ENCODE data around the gene CMSS1.

DNA sequence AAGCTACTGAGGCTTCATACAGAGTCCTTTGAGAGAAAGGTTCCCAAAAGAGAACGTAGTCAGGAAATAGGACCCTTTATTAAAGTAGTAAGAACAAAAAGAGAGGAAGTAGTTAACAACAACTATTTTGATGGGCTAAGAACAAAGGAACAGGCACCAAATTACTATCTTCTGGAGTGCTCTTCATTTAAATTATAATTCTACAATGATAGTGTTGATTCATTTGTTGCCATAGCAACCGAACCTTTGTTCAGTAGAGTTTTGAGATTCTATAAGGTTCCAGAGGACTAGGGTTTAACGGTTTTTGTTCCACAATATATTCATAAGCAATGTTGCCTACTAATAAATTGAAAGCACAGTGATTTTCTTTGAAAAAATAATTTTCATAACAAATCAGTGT, 78.8 kb downstream of the CMSS1 start:
- TF ChIP-seq, protein P1, sequence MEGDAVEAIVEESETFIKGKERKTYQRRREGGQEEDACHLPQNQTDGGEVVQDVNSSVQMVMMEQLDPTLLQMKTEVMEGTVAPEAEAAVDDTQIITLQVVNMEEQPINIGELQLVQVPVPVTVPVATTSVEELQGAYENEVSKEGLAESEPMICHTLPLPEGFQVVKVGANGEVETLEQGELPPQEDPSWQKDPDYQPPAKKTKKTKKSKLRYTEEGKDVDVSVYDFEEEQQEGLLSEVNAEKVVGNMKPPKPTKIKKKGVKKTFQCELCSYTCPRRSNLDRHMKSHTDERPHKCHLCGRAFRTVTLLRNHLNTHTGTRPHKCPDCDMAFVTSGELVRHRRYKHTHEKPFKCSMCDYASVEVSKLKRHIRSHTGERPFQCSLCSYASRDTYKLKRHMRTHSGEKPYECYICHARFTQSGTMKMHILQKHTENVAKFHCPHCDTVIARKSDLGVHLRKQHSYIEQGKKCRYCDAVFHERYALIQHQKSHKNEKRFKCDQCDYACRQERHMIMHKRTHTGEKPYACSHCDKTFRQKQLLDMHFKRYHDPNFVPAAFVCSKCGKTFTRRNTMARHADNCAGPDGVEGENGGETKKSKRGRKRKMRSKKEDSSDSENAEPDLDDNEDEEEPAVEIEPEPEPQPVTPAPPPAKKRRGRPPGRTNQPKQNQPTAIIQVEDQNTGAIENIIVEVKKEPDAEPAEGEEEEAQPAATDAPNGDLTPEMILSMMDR (IDR thresholded peaks at IDR 0.05): no peak
- TF ChIP-seq POLR2A (IDR thresholded peaks at IDR 0.05; ENCODE audit: low read length): no peak
- TF ChIP-seq, protein P2, sequence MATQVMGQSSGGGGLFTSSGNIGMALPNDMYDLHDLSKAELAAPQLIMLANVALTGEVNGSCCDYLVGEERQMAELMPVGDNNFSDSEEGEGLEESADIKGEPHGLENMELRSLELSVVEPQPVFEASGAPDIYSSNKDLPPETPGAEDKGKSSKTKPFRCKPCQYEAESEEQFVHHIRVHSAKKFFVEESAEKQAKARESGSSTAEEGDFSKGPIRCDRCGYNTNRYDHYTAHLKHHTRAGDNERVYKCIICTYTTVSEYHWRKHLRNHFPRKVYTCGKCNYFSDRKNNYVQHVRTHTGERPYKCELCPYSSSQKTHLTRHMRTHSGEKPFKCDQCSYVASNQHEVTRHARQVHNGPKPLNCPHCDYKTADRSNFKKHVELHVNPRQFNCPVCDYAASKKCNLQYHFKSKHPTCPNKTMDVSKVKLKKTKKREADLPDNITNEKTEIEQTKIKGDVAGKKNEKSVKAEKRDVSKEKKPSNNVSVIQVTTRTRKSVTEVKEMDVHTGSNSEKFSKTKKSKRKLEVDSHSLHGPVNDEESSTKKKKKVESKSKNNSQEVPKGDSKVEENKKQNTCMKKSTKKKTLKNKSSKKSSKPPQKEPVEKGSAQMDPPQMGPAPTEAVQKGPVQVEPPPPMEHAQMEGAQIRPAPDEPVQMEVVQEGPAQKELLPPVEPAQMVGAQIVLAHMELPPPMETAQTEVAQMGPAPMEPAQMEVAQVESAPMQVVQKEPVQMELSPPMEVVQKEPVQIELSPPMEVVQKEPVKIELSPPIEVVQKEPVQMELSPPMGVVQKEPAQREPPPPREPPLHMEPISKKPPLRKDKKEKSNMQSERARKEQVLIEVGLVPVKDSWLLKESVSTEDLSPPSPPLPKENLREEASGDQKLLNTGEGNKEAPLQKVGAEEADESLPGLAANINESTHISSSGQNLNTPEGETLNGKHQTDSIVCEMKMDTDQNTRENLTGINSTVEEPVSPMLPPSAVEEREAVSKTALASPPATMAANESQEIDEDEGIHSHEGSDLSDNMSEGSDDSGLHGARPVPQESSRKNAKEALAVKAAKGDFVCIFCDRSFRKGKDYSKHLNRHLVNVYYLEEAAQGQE (IDR thresholded peaks at IDR 0.05): no peak
- TF ChIP-seq, protein P3, sequence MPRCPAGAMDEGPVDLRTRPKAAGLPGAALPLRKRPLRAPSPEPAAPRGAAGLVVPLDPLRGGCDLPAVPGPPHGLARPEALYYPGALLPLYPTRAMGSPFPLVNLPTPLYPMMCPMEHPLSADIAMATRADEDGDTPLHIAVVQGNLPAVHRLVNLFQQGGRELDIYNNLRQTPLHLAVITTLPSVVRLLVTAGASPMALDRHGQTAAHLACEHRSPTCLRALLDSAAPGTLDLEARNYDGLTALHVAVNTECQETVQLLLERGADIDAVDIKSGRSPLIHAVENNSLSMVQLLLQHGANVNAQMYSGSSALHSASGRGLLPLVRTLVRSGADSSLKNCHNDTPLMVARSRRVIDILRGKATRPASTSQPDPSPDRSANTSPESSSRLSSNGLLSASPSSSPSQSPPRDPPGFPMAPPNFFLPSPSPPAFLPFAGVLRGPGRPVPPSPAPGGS (IDR thresholded peaks at IDR 0.05): no peak
- TF ChIP-seq, protein P4, sequence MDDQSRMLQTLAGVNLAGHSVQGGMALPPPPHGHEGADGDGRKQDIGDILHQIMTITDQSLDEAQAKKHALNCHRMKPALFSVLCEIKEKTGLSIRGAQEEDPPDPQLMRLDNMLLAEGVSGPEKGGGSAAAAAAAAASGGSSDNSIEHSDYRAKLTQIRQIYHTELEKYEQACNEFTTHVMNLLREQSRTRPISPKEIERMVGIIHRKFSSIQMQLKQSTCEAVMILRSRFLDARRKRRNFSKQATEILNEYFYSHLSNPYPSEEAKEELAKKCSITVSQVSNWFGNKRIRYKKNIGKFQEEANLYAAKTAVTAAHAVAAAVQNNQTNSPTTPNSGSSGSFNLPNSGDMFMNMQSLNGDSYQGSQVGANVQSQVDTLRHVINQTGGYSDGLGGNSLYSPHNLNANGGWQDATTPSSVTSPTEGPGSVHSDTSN (IDR thresholded peaks at IDR 0.05): no peak

Measured in A549 (cell line).